GM12878 (cell line): ENCODE measurements around the gene LRP5. TPM values are rescaled to one million over a fixed set of nuclear protein-coding genes. Genes with fewer than 3 reads are reported as not detected.

Experiments
- ATF7 ChIP-seq: fragments of 450-650 bp; IDR thresholded peaks from 2 replicates; pipeline ENCODE4 v1.6.1; 2016; ENCODE audit warnings: low read depth, mild to moderate bottlenecking
- EP300 ChIP-seq, 2 experiments: fragments of 150-350 bp in 1 of 2; IDR thresholded peaks; 2 replicates each; pipeline ENCODE4 v1.6.1; 2011 to 2012; ENCODE audit warnings: low read depth in 2 of 2, low read length in 2 of 2, borderline replicate concordance in 1 of 2, improper control_type of control experiment in 1 of 2, inconsistent platforms in 1 of 2; ENCODE audit not compliant: control insufficient read depth in 1 of 2
- MYB ChIP-seq: fragments of 150-350 bp; IDR thresholded peaks from 2 replicates; pipeline ENCODE4 v1.6.1; 2014; ENCODE audit warnings: mild to moderate bottlenecking, low read depth, low read length, borderline replicate concordance
- RAD21 ChIP-seq: IDR thresholded peaks from 2 replicates; pipeline ENCODE4 v1.6.1; 2011; ENCODE audit warnings: mild to moderate bottlenecking, low read depth, low read length, moderate library complexity; ENCODE audit not compliant: insufficient read depth
- SIN3A ChIP-seq: IDR thresholded peaks from 2 replicates; pipeline ENCODE4 v1.6.1; 2012; ENCODE audit warnings: low read depth, low read length, improper control_type of control experiment
- SMARCA5 ChIP-seq: fragments of 450-650 bp; IDR thresholded peaks from 2 replicates; pipeline ENCODE4 v1.6.1; 2017; ENCODE audit warnings: mild to moderate bottlenecking
- TCF7 ChIP-seq: IDR thresholded peaks from 2 replicates; pipeline ENCODE4 v1.6.1; 2014; ENCODE audit warnings: antibody characterized with exemption, borderline replicate concordance
- ZNF217 ChIP-seq: fragments of 450-650 bp; IDR thresholded peaks from 2 replicates; pipeline ENCODE4 v1.6.1; 2017; ENCODE audit warnings: antibody characterized with exemption, mild to moderate bottlenecking
- ZNF384 ChIP-seq: IDR thresholded peaks from 2 replicates; pipeline ENCODE4 v1.6.1; 2012; ENCODE audit warnings: low read depth, mild to moderate bottlenecking, low read length, improper control_type of control experiment, borderline replicate concordance
- polyA plus RNA-seq, 11 experiments: library from polyadenylated mRNA; depleted of rRNA in 4 of 11; unstranded in 6 of 11; stranded (reverse) in 5 of 11; fragments of >200 nt; fragmentation: Nextera tagmentation in 4 of 11; fragmentation: Illumina TruSeq in 1 of 11; extraction: Ambion mirVana in 4 of 11; extraction: Trizol in 1 of 11; gene quantifications; 1 replicate in 1 of 11; 2 replicates in 10 of 11; pipeline versions ENCODE4 v1.2.1 to v1.2.3, GENCODE V29; 2011 to 2016; ENCODE audit warnings: inconsistent platforms in 2 of 11, missing spikeins in 2 of 11, low read depth in 1 of 11
- total RNA-seq, 4 experiments: library from RNA; depleted of rRNA in 3 of 4; stranded (reverse); fragments of >200 nt in 3 of 4; fragmentation: Illumina TruSeq in 1 of 4; extraction: Trizol in 1 of 4; gene quantifications; 2 replicates each; pipeline versions ENCODE4 v1.2.1 to v1.2.3, GENCODE V29; 2013 to 2021
- TF ChIP-seq, protein P1 (sequence below): fragments of 450-650 bp; IDR thresholded peaks from 2 replicates; pipeline ENCODE4 v1.6.1; 2018; ENCODE audit warnings: mild to moderate bottlenecking, low read depth, moderate library complexity; ENCODE audit not compliant: partially characterized antibody
- TF ChIP-seq, protein P2 (sequence below): fragments of 450-650 bp; IDR thresholded peaks from 2 replicates; pipeline ENCODE4 v1.6.1; 2016; ENCODE audit warnings: mild to moderate bottlenecking
- TF ChIP-seq, protein P3 (sequence below): fragments of 450-650 bp; IDR thresholded peaks from 2 replicates; pipeline ENCODE4 v1.6.1; 2017; ENCODE audit warnings: antibody characterized with exemption, mild to moderate bottlenecking, moderate library complexity
- TF ChIP-seq, protein P4 (sequence below): fragments of 450-650 bp; IDR thresholded peaks from 2 replicates; pipeline ENCODE4 v1.6.1; 2017; ENCODE audit warnings: mild to moderate bottlenecking, moderate library complexity

The LRP5 gene
- total and polyA plus RNA-seq, 10 of the 15 experiments (the other 5 are each of a cell fraction or from before 2014, with no cell fraction given) = 0.37 to 34.0 (median 6.6) TPM

DNA sequence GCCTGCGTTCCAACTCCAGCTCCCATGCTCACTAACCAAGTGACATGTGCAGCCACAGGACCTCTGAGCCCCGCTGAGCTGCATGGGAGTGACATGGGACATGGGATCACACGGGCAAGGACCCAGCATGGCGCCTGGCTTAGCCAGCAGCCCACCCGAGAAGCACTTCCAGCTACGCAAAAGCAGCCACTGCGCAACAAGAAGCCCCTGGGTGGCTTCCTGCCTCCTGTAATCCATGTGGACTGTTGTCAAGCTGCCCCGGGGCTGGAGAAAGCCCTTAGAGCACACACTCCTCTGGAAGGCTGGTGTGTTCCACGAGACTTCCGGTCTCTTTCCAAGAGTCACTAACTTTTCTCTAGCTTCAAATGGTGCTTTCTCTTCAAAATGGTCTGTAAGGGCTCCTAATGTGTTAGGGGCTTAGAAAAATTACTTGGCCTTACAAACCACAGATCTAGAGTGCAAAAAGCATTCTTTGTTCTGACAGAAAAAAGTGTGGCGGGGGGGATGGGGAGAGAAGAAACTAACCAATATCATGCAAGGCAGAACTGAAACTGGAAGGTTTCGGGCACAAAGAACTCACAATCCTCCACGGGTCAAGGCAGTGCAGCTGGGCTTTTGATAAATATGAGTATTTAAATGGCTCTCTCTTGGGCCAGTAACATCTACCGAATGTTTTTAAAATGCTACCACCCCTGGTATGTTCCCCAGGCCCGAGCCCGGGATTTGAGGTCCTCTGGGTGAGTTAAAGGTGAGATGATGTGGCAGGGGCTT, 46.1 kb upstream of the LRP5 start (continued):
- TF ChIP-seq, protein P1, sequence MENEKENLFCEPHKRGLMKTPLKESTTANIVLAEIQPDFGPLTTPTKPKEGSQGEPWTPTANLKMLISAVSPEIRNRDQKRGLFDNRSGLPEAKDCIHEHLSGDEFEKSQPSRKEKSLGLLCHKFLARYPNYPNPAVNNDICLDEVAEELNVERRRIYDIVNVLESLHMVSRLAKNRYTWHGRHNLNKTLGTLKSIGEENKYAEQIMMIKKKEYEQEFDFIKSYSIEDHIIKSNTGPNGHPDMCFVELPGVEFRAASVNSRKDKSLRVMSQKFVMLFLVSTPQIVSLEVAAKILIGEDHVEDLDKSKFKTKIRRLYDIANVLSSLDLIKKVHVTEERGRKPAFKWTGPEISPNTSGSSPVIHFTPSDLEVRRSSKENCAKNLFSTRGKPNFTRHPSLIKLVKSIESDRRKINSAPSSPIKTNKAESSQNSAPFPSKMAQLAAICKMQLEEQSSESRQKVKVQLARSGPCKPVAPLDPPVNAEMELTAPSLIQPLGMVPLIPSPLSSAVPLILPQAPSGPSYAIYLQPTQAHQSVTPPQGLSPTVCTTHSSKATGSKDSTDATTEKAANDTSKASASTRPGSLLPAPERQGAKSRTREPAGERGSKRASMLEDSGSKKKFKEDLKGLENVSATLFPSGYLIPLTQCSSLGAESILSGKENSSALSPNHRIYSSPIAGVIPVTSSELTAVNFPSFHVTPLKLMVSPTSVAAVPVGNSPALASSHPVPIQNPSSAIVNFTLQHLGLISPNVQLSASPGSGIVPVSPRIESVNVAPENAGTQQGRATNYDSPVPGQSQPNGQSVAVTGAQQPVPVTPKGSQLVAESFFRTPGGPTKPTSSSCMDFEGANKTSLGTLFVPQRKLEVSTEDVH = peak; percentile 41
- TF ChIP-seq MYB = no peak
- peak; percentile 65 for TF ChIP-seq ATF7
- TF ChIP-seq EP300 (IDR thresholded peaks at IDR 0.05; ENCODE audit: borderline replicate concordance in 1 of 2, control insufficient read depth in 1 of 2, low read depth in 2 of 2, low read length in 2 of 2) = peak; percentile 71 to 81; a peak in 3 of 4 replicates
- TF ChIP-seq, protein P2, sequence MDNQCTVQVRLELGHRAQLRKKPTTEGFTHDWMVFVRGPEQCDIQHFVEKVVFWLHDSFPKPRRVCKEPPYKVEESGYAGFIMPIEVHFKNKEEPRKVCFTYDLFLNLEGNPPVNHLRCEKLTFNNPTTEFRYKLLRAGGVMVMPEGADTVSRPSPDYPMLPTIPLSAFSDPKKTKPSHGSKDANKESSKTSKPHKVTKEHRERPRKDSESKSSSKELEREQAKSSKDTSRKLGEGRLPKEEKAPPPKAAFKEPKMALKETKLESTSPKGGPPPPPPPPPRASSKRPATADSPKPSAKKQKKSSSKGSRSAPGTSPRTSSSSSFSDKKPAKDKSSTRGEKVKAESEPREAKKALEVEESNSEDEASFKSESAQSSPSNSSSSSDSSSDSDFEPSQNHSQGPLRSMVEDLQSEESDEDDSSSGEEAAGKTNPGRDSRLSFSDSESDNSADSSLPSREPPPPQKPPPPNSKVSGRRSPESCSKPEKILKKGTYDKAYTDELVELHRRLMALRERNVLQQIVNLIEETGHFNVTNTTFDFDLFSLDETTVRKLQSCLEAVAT = peak; percentile 81; the same call in 1 of the 2 replicates
- TF ChIP-seq, protein P3, sequence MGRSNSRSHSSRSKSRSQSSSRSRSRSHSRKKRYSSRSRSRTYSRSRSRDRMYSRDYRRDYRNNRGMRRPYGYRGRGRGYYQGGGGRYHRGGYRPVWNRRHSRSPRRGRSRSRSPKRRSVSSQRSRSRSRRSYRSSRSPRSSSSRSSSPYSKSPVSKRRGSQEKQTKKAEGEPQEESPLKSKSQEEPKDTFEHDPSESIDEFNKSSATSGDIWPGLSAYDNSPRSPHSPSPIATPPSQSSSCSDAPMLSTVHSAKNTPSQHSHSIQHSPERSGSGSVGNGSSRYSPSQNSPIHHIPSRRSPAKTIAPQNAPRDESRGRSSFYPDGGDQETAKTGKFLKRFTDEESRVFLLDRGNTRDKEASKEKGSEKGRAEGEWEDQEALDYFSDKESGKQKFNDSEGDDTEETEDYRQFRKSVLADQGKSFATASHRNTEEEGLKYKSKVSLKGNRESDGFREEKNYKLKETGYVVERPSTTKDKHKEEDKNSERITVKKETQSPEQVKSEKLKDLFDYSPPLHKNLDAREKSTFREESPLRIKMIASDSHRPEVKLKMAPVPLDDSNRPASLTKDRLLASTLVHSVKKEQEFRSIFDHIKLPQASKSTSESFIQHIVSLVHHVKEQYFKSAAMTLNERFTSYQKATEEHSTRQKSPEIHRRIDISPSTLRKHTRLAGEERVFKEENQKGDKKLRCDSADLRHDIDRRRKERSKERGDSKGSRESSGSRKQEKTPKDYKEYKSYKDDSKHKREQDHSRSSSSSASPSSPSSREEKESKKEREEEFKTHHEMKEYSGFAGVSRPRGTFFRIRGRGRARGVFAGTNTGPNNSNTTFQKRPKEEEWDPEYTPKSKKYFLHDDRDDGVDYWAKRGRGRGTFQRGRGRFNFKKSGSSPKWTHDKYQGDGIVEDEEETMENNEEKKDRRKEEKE = no peak
- peak; percentile 67; the same call in 1 of the 2 replicates for TF ChIP-seq SIN3A
- 0 out of 2 replicates have a peak, but pooled peaks have one; percentile 69 for TF ChIP-seq TCF7
- TF ChIP-seq ZNF384 = peak; percentile 95
- TF ChIP-seq RAD21 = 0 out of 2 replicates have a peak, but pooled peaks have one; percentile 31
- TF ChIP-seq, protein P4, sequence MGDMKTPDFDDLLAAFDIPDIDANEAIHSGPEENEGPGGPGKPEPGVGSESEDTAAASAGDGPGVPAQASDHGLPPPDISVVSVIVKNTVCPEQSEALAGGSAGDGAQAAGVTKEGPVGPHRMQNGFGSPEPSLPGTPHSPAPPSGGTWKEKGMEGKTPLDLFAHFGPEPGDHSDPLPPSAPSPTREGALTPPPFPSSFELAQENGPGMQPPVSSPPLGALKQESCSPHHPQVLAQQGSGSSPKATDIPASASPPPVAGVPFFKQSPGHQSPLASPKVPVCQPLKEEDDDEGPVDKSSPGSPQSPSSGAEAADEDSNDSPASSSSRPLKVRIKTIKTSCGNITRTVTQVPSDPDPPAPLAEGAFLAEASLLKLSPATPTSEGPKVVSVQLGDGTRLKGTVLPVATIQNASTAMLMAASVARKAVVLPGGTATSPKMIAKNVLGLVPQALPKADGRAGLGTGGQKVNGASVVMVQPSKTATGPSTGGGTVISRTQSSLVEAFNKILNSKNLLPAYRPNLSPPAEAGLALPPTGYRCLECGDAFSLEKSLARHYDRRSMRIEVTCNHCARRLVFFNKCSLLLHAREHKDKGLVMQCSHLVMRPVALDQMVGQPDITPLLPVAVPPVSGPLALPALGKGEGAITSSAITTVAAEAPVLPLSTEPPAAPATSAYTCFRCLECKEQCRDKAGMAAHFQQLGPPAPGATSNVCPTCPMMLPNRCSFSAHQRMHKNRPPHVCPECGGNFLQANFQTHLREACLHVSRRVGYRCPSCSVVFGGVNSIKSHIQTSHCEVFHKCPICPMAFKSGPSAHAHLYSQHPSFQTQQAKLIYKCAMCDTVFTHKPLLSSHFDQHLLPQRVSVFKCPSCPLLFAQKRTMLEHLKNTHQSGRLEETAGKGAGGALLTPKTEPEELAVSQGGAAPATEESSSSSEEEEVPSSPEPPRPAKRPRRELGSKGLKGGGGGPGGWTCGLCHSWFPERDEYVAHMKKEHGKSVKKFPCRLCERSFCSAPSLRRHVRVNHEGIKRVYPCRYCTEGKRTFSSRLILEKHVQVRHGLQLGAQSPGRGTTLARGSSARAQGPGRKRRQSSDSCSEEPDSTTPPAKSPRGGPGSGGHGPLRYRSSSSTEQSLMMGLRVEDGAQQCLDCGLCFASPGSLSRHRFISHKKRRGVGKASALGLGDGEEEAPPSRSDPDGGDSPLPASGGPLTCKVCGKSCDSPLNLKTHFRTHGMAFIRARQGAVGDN = peak; percentile 95
- peak; percentile 58; the same call in 1 of the 2 replicates for TF ChIP-seq ZNF217
- TF ChIP-seq SMARCA5 = 0 out of 2 replicates have a peak, but pooled peaks have one; percentile 5
